ENCODE data around the gene SF1. TPM values are rescaled to one million over a fixed set of nuclear protein-coding genes. Genes with fewer than 3 reads are reported as not detected.
A peak's percentile ranks its signal among the peaks of the same experiment; 100 is the strongest.

SF1 gene
- total and polyA plus RNA-seq, 7 donors = 56.2 to 210 (median 150) TPM

- Histone ChIP-seq H3K4me3 (peak overlapping the region; percentile 66), H3K9me3 (no peaks in the 10 kb centered on the region), H3K4me1 (peaks cover 7% of the 10 kb centered on the region), H3K27ac (peak overlapping the region; percentile 60), H3K36me3 (ENCODE audit: insufficient read depth in 1 of 2, low read depth in 1 of 2) (peaks cover 0 to 37% of the 10 kb centered on the region in 2 donors), H3K27me3 (ENCODE audit: insufficient read depth in 3 of 3, low read length in 2 of 3) (no peaks in the 10 kb centered on the region)
- no peak for DNase-seq
- intact Hi-C loops (cut with DNase I) = no loop called here
- WGBS, 3 donors = 47 to 68% (median 57%) methylated on average over 10 to 13 of the region's 13 CpGs
- no peak for TF ChIP-seq CTCF (IDR thresholded peaks at IDR 0.05)
- ATAC-seq = no peak
Measured at GRCh38 chr11:64801561-64802369, 23.4 kb upstream of the SF1 start.

GRCh38 chr11:64801158-64801464 is 22.8 kb upstream of the SF1 start:
- H3K4me1 ChIP-seq = peaks cover 7% of the 10 kb centered on the region
- H3K36me3 ChIP-seq (ENCODE audit: insufficient read depth in 1 of 2, low read depth in 1 of 2) = peaks cover 0 to 36% of the 10 kb centered on the region in 2 donors
- TF ChIP-seq CTCF (IDR thresholded peaks at IDR 0.05) = no peak
- intact Hi-C loops (cut with DNase I) = no loop called here
- WGBS, 3 donors = 56 to 72% (median 60%) methylated on average over 9 of the region's 9 CpGs
- no peaks in the 10 kb centered on the region for H3K9me3 ChIP-seq
- peak overlapping the region; percentile 60 for H3K27ac ChIP-seq
- no peaks in the 10 kb centered on the region for H3K27me3 ChIP-seq (ENCODE audit: insufficient read depth in 3 of 3, low read length in 2 of 3)
- no peak overlapping the region for H3K4me3 ChIP-seq
- no peak for ATAC-seq
- DNase-seq = no peak

GRCh38 chr11:64800303-64801157 is 22.2 kb upstream of the SF1 start:
- TF ChIP-seq CTCF (IDR thresholded peaks at IDR 0.05) = no peak
- Histone ChIP-seq H3K36me3 (ENCODE audit: insufficient read depth in 1 of 2, low read depth in 1 of 2) (peaks cover 0 to 33% of the 10 kb centered on the region in 2 donors), H3K4me3 (no peak overlapping the region), H3K27me3 (ENCODE audit: insufficient read depth in 3 of 3, low read length in 2 of 3) (no peaks in the 10 kb centered on the region), H3K27ac (peak overlapping the region; percentile 60), H3K9me3 (no peaks in the 10 kb centered on the region), H3K4me1 (peaks cover 7% of the 10 kb centered on the region)
- intact Hi-C loops (cut with DNase I) = no loop called here
- DNase-seq (no peak), ATAC-seq (no peak)
- WGBS, 3 donors = 78 to 82% (median 80%) methylated on average over 25 to 26 of the region's 26 CpGs

- H3K4me3 ChIP-seq = no peak overlapping the region
- H3K36me3 ChIP-seq (ENCODE audit: insufficient read depth in 1 of 2, low read depth in 1 of 2) = peaks cover 0 to 25% of the 10 kb centered on the region in 2 donors
- TF ChIP-seq CTCF (IDR thresholded peaks at IDR 0.05) = no peak
- H3K27ac ChIP-seq = no peak overlapping the region
- ATAC-seq (no peak), DNase-seq (peak in 1 of 2 donors; percentile 34)
- H3K9me3 ChIP-seq = no peaks in the 10 kb centered on the region
- WGBS, 3 donors = 61 to 73% (median 68%) methylated on average over 14 of the region's 14 CpGs
- H3K4me1 ChIP-seq = peaks cover 7% of the 10 kb centered on the region
- H3K27me3 ChIP-seq (ENCODE audit: insufficient read depth in 3 of 3, low read length in 2 of 3) = no peaks in the 10 kb centered on the region
- intact Hi-C loops (cut with DNase I) = no loop called here
Measured at GRCh38 chr11:64799623-64800302, 21.4 kb upstream of the SF1 start.

Data from psoas muscle (tissue), 8 donors.